RWPE1 (cell line): Measurements from ENCODE around the gene TMEM45A.

Experiments used
- CTCF ChIA-PET: fragments of 350-600 bp; sonication (Branson Sonifier 250); formaldehyde crosslinking; extraction: SDS; loops from one replicate; lab custom pipeline; 2021; lab: Yijun Ruan, JAX
- POLR2A ChIA-PET: fragments of 400-600 bp; formaldehyde crosslinking; extraction: SDS; loops from one replicate; lab custom pipeline; 2020; ENCODE audit warnings: antibody characterized with exemption; ENCODE audit not compliant: low non-redundant PET; lab: Yijun Ruan, JAX
- DNase-seq: peaks from one replicate; pipeline ENCODE4 v3.0.0; 2012; ENCODE audit warnings: low spot score
- H3K27ac ChIP-seq: fragments of 450-650 bp; 2 replicates; pipeline ENCODE4 v1.5.1; 2017
- CTCF ChIP-seq: fragments of 450-650 bp; conservative IDR thresholded peaks from 2 replicates; pipeline ENCODE4 v1.5.1; 2017; ENCODE audit warnings: low read depth, mild to moderate bottlenecking

TMEM45A gene

GRCh38 chr3:100525753-100526612 lies 33.6 kb downstream of the TMEM45A start:
- DNase-seq, result peak; percentile 79
- POLR2A ChIA-PET, result no interaction called here
- CTCF ChIA-PET, result interaction anchor here (0.7 kb wide), 1 partner anchor 63 kb away, joined by 3 read pairs; no protein-coding TSS in a partner anchor
- peak overlapping the region; percentile 58 for H3K27ac ChIP-seq
- TF ChIP-seq CTCF, result no peak

- ChIA-PET POLR2A (no interaction called here), CTCF (interaction anchor here (0.7 kb wide), 1 partner anchor 64 kb away, joined by 3 read pairs; no protein-coding TSS in a partner anchor)
- no peak for TF ChIP-seq CTCF
- DNase-seq, result no peak
- no peak overlapping the region for H3K27ac ChIP-seq
Measured at GRCh38 chr3:100526613-100527346, 34.4 kb downstream of the TMEM45A start.

GRCh38 chr3:100527347-100527735 lies 34.9 kb downstream of the TMEM45A start:
- ChIA-PET POLR2A (no interaction called here), CTCF (no interaction called here)
- no peak overlapping the region for H3K27ac ChIP-seq
- TF ChIP-seq CTCF, result no peak
- DNase-seq, result no peak

- CTCF ChIA-PET, result no interaction called here
- POLR2A ChIA-PET, result no interaction called here
- no peak overlapping the region for H3K27ac ChIP-seq
- TF ChIP-seq CTCF, result no peak
- DNase-seq, result no peak
Measured at GRCh38 chr3:100531093-100531492, 38.7 kb downstream of the TMEM45A start.

GRCh38 chr3:100532411-100532810 lies 40.0 kb downstream of the TMEM45A start:
- no peak for TF ChIP-seq CTCF
- CTCF ChIA-PET, result no interaction called here
- DNase-seq, result no peak
- POLR2A ChIA-PET, result no interaction called here
- H3K27ac ChIP-seq, result no peak overlapping the region

GRCh38 chr3:100533176-100533575 lies 40.8 kb downstream of the TMEM45A start:
- POLR2A ChIA-PET, result no interaction called here
- no peak for DNase-seq
- CTCF ChIA-PET, result no interaction called here
- H3K27ac ChIP-seq, result no peak overlapping the region
- TF ChIP-seq CTCF, result no peak
